NCI-H1417 (cell line): ENCODE measurements around the gene SYNGR2.

Experiments used
- DNase-seq, 3 experiments: peaks; one replicate each; lab custom pipeline; 2025; lab: John Stamatoyannopoulos, UW

Gene SYNGR2

DNA sequence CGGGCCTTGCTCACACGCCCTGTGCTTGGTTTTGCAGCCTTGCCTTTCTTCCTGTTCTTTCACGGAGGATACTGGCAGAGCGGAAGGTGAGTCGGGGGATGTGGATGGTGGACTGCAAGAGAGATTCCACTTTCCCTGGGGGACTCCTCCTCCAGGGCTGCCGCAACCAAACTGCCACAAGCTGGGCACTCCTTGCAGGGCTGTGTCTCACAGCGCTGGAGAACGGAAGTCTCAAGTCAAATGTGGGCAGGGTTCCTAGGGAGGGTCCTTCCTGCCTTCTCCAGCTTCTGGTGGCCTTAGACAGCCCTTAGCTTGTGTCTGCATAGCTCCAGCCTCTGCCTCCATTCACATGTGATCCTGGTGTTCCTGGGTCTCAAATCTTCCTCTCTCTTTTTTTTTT is 34.3 kb downstream of the SYNGR2 start:
- no peak for DNase-seq

DNA sequence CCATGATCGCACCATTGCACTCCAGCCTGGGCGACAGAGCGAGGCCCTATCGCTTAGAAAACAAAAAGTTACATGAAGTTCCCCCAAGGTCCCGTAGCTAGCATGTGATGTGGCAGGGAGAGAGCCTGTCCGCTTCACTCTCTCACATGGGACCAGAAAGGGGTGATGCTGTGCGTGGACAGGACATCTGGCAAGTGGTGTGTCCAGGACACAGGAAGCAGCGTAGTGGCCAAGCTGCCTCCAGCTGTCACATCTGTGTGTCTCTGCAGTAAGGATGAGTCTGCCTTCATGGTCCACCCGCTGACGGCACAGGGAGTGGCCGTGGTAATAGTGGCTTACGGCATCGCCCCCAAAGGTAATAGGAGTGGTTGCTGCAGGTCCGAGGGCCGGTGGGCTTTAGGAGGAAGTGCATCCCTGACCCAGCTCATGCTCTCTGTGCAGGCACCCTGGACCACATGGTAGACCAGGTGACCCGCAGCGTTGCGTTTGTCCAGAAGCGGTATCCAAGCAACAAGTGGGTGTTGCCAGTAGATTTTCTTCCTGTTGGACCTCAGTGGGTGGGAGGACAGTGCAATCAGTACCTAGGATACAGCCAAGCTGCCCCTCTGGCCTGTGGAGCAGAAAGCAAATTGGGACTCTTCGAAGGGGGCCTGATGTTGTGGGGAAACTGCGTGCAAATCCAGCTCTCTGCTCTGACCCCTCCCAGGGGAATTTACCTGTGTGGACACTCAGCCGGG is 36.2 kb downstream of the SYNGR2 start:
- no peak for DNase-seq

DNA sequence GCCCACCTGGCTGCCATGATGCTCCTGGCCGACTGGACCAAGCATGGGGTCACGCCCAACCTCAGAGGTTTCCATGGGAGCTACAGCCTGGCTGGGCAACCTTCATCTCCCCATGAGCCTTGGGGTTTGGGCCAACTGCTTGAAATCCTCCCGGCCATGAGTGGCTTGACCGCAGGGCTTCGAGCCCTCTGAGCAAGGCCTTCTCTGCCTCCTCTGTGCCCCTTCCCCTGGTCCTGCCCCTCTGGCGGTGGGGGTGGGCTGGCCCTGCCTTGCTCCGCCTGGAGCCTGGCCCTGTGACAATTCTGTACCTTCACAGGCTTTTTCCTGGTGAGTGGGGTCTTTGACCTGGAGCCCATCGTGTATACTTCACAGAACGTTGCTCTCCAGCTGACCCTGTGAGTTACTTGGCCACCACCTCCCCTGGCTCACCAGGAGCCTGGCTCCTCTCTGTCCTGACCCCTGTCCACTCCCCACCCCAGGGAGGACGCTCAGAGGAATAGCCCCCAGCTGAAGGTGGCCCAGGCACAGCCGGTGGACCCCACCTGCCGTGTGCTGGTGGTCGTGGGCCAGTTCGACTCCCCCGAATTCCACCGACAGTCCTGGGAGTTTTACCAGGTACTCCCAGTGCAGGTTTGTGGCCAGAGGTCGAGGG is 36.9 kb downstream of the SYNGR2 start:
- DNase-seq: no peak

DNA sequence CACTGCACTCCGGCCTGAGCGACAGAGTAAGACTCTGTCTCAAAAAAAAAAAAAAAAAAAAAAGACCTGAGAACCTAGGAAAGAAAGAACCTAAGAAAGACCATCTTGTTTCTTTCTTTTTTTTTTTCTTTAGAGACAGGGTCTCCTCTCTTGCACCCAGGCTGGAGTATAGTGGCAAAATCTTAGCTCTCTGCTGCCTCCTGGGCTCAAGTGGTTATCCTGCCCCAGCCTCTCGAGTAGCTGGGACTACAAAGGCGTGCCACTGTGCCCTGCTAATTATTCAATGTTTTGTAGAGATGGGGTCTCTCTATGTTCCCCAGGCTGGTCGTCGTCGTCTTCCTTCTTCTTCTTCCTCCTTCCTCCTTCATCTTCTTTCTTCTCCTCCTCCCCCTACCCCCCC is 37.9 kb downstream of the SYNGR2 start:
- no peak for DNase-seq

DNA sequence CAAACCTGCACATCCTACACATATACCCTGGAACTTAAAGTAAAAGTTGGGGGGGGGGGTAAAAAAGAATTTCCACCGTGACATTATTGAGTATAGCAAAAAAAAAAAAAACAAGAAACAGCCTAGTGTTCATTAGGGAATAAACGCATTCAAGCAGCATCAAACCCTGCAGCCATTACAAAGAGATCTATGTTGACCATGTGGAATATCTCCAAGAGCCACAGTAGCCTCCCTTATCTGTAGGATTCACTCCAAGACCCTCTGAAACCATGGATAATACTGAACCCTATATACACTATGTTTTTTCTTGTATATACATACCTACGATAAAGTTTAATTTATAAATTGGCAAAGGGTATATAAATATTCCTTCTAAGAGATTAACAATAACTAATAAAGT is 40.1 kb downstream of the SYNGR2 start:
- DNase-seq: no peak

DNA sequence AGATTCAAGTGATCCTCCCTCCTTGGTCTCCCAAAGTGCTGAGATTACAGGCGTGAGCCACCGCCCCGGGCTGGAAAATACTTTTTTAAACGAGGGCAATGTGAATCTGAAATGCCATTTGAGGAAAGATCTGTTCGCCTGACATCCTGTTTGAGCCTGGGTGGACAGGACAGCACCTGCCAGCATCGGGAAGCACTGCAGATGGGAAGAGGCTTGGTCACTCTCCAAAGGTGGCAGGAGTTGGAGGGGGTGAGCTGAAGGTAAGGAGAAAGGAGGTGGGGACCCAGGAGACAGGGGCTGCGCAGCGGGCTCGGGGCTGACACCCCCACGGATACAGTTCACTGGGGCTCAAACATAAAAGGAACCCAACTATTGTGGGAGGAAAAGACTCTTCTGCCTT is 41.7 kb downstream of the SYNGR2 start:
- DNase-seq: no peak

DNA sequence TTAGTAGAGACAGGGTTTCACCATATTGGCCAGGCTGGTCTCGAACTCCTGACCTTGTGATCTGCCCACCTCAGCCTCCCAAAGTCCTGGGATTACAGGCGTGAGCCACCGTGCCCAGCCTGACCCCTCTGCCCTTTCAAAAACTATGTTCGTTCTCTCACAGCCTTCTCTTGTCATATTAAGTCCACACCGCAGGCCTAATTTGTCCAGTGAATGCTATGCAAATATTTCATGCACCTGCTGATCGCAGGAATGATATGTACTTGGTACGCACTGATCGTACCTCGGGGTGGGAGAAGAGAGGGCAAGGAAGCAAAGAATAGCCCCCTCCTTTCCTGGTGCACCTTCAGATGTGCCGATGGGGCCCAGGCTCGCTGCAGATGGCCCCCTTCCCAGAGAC is 42.7 kb downstream of the SYNGR2 start:
- peak in 1 of 3 experiments; percentile 10 for DNase-seq

DNA sequence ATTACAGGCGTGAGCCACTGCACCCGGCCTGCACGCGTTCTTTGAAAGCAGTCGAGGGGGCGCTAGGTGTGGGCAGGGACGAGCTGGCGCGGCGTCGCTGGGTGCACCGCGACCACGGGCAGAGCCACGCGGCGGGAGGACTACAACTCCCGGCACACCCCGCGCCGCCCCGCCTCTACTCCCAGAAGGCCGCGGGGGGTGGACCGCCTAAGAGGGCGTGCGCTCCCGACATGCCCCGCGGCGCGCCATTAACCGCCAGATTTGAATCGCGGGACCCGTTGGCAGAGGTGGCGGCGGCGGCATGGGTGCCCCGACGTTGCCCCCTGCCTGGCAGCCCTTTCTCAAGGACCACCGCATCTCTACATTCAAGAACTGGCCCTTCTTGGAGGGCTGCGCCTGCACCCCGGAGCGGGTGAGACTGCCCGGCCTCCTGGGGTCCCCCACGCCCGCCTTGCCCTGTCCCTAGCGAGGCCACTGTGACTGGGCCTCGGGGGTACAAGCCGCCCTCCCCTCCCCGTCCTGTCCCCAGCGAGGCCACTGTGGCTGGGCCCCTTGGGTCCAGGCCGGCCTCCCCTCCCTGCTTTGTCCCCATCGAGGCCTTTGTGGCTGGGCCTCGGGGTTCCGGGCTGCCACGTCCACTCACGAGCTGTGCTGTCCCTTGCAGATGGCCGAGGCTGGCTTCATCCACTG is 45.8 kb downstream of the SYNGR2 start, which contains the start of gene BIRC5:
TSS of gene BIRC5 (plus strand) at position 238 of the 690 bp plus-strand sequence. CDS start at position 302, 64 bp downstream.
- peak; percentile 90 to 96 (median 93) for DNase-seq

DNA sequence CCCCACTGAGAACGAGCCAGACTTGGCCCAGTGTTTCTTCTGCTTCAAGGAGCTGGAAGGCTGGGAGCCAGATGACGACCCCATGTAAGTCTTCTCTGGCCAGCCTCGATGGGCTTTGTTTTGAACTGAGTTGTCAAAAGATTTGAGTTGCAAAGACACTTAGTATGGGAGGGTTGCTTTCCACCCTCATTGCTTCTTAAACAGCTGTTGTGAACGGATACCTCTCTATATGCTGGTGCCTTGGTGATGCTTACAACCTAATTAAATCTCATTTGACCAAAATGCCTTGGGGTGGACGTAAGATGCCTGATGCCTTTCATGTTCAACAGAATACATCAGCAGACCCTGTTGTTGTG is 46.3 kb downstream of the SYNGR2 start:
- peak in 1 of 3 experiments; percentile 54 for DNase-seq

DNA sequence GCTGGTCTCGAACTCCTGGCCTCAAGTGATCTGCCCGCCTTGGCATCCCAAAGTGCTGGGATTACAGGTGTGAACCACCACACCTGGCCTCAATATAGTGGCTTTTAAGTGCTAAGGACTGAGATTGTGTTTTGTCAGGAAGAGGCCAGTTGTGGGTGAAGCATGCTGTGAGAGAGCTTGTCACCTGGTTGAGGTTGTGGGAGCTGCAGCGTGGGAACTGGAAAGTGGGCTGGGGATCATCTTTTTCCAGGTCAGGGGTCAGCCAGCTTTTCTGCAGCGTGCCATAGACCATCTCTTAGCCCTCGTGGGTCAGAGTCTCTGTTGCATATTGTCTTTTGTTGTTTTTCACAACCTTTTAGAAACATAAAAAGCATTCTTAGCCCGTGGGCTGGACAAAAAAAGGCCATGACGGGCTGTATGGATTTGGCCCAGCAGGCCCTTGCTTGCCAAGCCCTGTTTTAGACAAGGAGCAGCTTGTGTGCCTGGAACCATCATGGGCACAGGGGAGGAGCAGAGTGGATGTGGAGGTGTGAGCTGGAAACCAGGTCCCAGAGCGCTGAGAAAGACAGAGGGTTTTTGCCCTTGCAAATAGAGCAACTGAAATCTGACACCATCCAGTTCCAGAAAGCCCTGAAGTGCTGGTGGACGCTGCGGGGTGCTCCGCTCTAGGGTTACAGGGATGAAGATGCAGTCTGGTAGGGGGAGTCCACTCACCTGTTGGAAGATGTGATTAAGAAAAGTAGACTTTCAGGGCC is 51.2 kb downstream of the SYNGR2 start:
- DNase-seq: peak in 1 of 3 experiments; percentile 54
